SU-DHL-6 (cell line): ENCODE measurements around the gene UBE2L5.

ENCODE experiments used
- H2AFZ ChIP-seq: fragments of 200-600 bp; sonication (generic); 2 replicates; pipeline ENCODE4 v1.6.1; 2014; ENCODE audit warnings: low read depth, mild to moderate bottlenecking, moderate library complexity, mixed read lengths, antibody characterized with exemption, low read length; ENCODE audit not compliant: severe bottlenecking
- H3F3A ChIP-seq: fragments of 200-600 bp; shearing (Covaris generic); 2 replicates; pipeline ENCODE4 v1.6.0; 2016; ENCODE audit warnings: antibody characterized with exemption, mild to moderate bottlenecking; ENCODE audit not compliant: insufficient read depth
- H3K27ac ChIP-seq: fragments of 200-600 bp; sonication (generic); 2 replicates; pipeline ENCODE4 v1.5.1; 2016; ENCODE audit warnings: low read depth, mild to moderate bottlenecking, low read length, moderate library complexity, mixed read lengths
- H3K27me3 ChIP-seq: fragments of 200-600 bp; sonication (generic), shearing (Covaris generic); 2 replicates; pipeline ENCODE4 v1.6.0; 2014; ENCODE audit warnings: mild to moderate bottlenecking, low read length
- H3K36me3 ChIP-seq: fragments of 200-600 bp; sonication (generic); 2 replicates; pipeline ENCODE4 v1.6.1; 2014; ENCODE audit warnings: mild to moderate bottlenecking, low read length, mixed read lengths
- H3K4me2 ChIP-seq: fragments of 300-600, 200-600 bp; shearing (Covaris generic), sonication (generic); 2 replicates; pipeline ENCODE4 v1.6.0; 2014; ENCODE audit warnings: low read length, low read depth, mild to moderate bottlenecking; ENCODE audit not compliant: poor library complexity, severe bottlenecking
- H3K4me3 ChIP-seq: fragments of 200-600 bp; sonication (generic); 2 replicates; pipeline ENCODE4 v1.5.1; 2014; ENCODE audit warnings: antibody characterized with exemption, low read length, mild to moderate bottlenecking, mixed read lengths; ENCODE audit not compliant: insufficient read depth, poor library complexity, severe bottlenecking
- H3K79me2 ChIP-seq: fragments of 200-600 bp; sonication (generic); 2 replicates; pipeline ENCODE4 v1.6.1; 2014; ENCODE audit warnings: mild to moderate bottlenecking, low read length, moderate library complexity; ENCODE audit not compliant: insufficient read depth
- H3K9ac ChIP-seq: fragments of 200-600 bp; sonication (generic); 2 replicates; pipeline ENCODE4 v1.7.0; 2014; ENCODE audit warnings: mild to moderate bottlenecking, low read length
- H3K9me2 ChIP-seq: fragments of 200-600 bp; sonication (generic); replicated peaks from 2 replicates; pipeline ENCODE4 v1.6.1; 2014; ENCODE audit warnings: low read length; ENCODE audit not compliant: insufficient read depth
- H3K9me3 ChIP-seq: fragments of 200-600 bp; sonication (generic); 2 replicates; pipeline ENCODE4 v1.6.1; 2014; ENCODE audit warnings: low read length, mixed read lengths; ENCODE audit not compliant: insufficient read depth
- H4K20me1 ChIP-seq: fragments of 200-600 bp; sonication (generic); 2 replicates; pipeline ENCODE4 v1.6.1; 2014; ENCODE audit warnings: low read depth, mild to moderate bottlenecking, antibody characterized with exemption, low read length, moderate library complexity, mixed read lengths
- CTCF ChIP-seq: fragments of 200-600 bp; sonication (generic); IDR thresholded peaks from one replicate; pipeline ENCODE4 v1.5.1; 2017; ENCODE audit warnings: antibody characterized with exemption, mild to moderate bottlenecking, low read length, moderate library complexity; ENCODE audit not compliant: insufficient read depth, poor library complexity, severe bottlenecking
- EZH2phosphoT487 ChIP-seq: fragments of 200-600 bp; sonication (generic), shearing (Covaris generic); conservative IDR thresholded peaks from 2 replicates; pipeline ENCODE4 v1.6.1; 2018; ENCODE audit warnings: mild to moderate bottlenecking, antibody characterized with exemption, low read length, moderate library complexity, mixed read lengths

UBE2L5 gene

GRCh38 chr13:30376426-30377311, 45.6 kb upstream of the UBE2L5 start:
- peaks cover 27% of the 10 kb centered on the region for H3K79me2 ChIP-seq
- peak overlapping the region; percentile 71 for H3K4me3 ChIP-seq
- H3K9ac ChIP-seq, result peak overlapping the region; percentile 75
- H3K36me3 ChIP-seq, result peaks cover 4% of the 10 kb centered on the region; the same call in 1 of the 2 replicates
- H4K20me1 ChIP-seq, result no peaks in the 10 kb centered on the region
- no peaks in the 10 kb centered on the region for H3K27me3 ChIP-seq
- peak overlapping the region; percentile 95 for H3K27ac ChIP-seq
- no peaks in the 10 kb centered on the region for H3K9me3 ChIP-seq
- peak overlapping the region; percentile 17 for H2AFZ ChIP-seq
- peak overlapping the region; percentile 92 for H3K4me2 ChIP-seq
- no peaks in the 10 kb centered on the region for H3K9me2 ChIP-seq
- H3F3A ChIP-seq, result peaks cover 47% of the 10 kb centered on the region
- no peak for TF ChIP-seq EZH2phosphoT487
- TF ChIP-seq CTCF, result no peak

GRCh38 chr13:30377312-30377685, 45.0 kb upstream of the UBE2L5 start:
- Histone ChIP-seq H4K20me1 (no peaks in the 10 kb centered on the region), H3F3A (peaks cover 40% of the 10 kb centered on the region), H3K9ac (peak overlapping the region; percentile 75), H3K4me2 (peak overlapping the region; percentile 92), H3K27me3 (no peaks in the 10 kb centered on the region), H2AFZ (peak overlapping the region; percentile 17), H3K36me3 (peaks cover 4% of the 10 kb centered on the region; the same call in 1 of the 2 replicates), H3K9me2 (no peaks in the 10 kb centered on the region), H3K9me3 (no peaks in the 10 kb centered on the region), H3K79me2 (peaks cover 27% of the 10 kb centered on the region), H3K27ac (peak overlapping the region; percentile 95), H3K4me3 (peak overlapping the region; percentile 71)
- TF ChIP-seq EZH2phosphoT487, result no peak
- TF ChIP-seq CTCF, result no peak

- H4K20me1 ChIP-seq, result no peaks in the 10 kb centered on the region
- H3K27me3 ChIP-seq, result no peaks in the 10 kb centered on the region
- H3K4me3 ChIP-seq, result no peak overlapping the region
- no peak overlapping the region for H2AFZ ChIP-seq
- no peaks in the 10 kb centered on the region for H3K9me3 ChIP-seq
- H3K9me2 ChIP-seq, result no peaks in the 10 kb centered on the region
- H3K36me3 ChIP-seq, result peaks cover 2% of the 10 kb centered on the region; the same call in 1 of the 2 replicates
- H3K4me2 ChIP-seq, result no peak overlapping the region
- H3K9ac ChIP-seq, result no peak overlapping the region
- peaks cover 25% of the 10 kb centered on the region for H3K79me2 ChIP-seq
- H3K27ac ChIP-seq, result no peak overlapping the region
- no peak for TF ChIP-seq CTCF
- TF ChIP-seq EZH2phosphoT487, result no peak
- H3F3A ChIP-seq, result peaks cover 33% of the 10 kb centered on the region
Measured at GRCh38 chr13:30378191-30378590, 44.1 kb upstream of the UBE2L5 start.
